ENCODE data around the gene NEURL1.

- TF ChIP-seq CTCF (conservative IDR thresholded peaks at IDR 0.05) (no peak), ZFX (IDR thresholded peaks at IDR 0.05) (no peak)
Measured at GRCh38 chr10:103580430-103580829, 86.9 kb downstream of the NEURL1 start.

All from C4-2B (cell line).